NB4 (cell line): ENCODE measurements around the gene CD300LF.

Source experiments
- DNase-seq: peaks from one replicate; pipeline ENCODE4 v3.0.0; 2010; ENCODE audit warnings: low read depth
- H3K4me3 ChIP-seq: one replicate; pipeline ENCODE4 v1.5.1; 2011; ENCODE audit warnings: mild to moderate bottlenecking, low read depth, low read length, moderate library complexity
- MYC ChIP-seq: IDR thresholded peaks from 2 replicates; pipeline ENCODE4 v1.6.1; 2011; ENCODE audit warnings: low read depth, low read length
- POLR2A ChIP-seq: IDR thresholded peaks from 2 replicates; pipeline ENCODE4 v1.6.1; 2011; ENCODE audit warnings: mild to moderate bottlenecking; ENCODE audit not compliant: insufficient read length; ENCODE audit errors: extremely low read depth
- TF ChIP-seq, protein P1 (sequence below): IDR thresholded peaks from 2 replicates; pipeline ENCODE4 v1.6.1; 2011; ENCODE audit warnings: low read depth, low read length
- TF ChIP-seq, protein P2 (sequence below): IDR thresholded peaks from one replicate; pipeline ENCODE4 v1.5.1; 2012; ENCODE audit warnings: low read depth, low read length

The CD300LF gene

DNA sequence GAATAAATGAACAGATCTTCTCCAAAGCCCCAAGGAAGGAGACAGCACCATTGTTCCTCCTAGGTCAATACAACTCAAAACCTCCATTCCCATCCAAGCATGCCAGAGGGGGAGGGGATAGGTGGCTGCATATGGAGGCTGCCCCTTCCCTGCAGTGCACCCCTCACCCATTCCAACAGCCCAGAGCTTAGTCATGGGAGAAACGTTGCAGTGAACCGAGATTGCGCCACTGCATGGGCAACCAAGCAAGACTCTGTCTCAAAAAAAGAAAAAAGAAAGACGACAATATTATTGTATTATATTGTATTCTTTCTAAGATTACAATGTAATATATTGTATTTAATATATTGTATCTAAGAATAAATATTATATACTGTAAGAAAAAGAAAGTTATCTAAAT, 52.8 kb downstream of the CD300LF start:
- TF ChIP-seq, protein P1, sequence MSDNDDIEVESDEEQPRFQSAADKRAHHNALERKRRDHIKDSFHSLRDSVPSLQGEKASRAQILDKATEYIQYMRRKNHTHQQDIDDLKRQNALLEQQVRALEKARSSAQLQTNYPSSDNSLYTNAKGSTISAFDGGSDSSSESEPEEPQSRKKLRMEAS = no peak
- TF ChIP-seq MYC (no peak), POLR2A (no peak)
- TF ChIP-seq, protein P2, sequence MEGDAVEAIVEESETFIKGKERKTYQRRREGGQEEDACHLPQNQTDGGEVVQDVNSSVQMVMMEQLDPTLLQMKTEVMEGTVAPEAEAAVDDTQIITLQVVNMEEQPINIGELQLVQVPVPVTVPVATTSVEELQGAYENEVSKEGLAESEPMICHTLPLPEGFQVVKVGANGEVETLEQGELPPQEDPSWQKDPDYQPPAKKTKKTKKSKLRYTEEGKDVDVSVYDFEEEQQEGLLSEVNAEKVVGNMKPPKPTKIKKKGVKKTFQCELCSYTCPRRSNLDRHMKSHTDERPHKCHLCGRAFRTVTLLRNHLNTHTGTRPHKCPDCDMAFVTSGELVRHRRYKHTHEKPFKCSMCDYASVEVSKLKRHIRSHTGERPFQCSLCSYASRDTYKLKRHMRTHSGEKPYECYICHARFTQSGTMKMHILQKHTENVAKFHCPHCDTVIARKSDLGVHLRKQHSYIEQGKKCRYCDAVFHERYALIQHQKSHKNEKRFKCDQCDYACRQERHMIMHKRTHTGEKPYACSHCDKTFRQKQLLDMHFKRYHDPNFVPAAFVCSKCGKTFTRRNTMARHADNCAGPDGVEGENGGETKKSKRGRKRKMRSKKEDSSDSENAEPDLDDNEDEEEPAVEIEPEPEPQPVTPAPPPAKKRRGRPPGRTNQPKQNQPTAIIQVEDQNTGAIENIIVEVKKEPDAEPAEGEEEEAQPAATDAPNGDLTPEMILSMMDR = no peak

GRCh38 chr17:74658620-74659019, 54.1 kb downstream of the CD300LF start:
- TF ChIP-seq, protein P2 = no peak
- TF ChIP-seq POLR2A (no peak), MYC (no peak)
- TF ChIP-seq, protein P1 = no peak
- H3K4me3 ChIP-seq = no peak overlapping the region
- no peak for DNase-seq

More for the DNA sequence above, 52.8 kb downstream of the CD300LF start:
- DNase-seq = peak; percentile 65
- no peak overlapping the region for H3K4me3 ChIP-seq

DNA sequence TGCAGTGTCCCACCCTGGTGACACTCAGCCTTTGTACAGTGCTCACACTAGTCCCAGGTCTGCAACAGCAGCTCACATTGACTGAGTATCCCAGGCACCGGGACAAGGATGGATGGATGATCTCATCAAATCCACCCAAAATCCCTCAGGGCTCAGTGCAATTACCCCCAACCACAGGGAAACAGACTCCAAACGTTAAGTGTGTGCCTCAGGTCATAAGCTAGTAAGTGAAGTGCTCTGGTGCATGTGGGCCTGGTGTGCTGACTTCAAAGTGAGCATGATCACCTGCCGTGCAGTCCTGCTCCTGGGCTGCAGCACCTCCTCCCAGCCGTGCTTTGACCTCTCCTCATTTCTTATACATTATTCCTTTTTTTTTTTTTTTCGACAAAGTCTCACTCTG, 58.0 kb downstream of the CD300LF start:
- TF ChIP-seq POLR2A = no peak
- TF ChIP-seq, protein P2 = no peak
- TF ChIP-seq, protein P1 = no peak
- no peak for TF ChIP-seq MYC
- no peak for DNase-seq
- H3K4me3 ChIP-seq = no peak overlapping the region

DNA sequence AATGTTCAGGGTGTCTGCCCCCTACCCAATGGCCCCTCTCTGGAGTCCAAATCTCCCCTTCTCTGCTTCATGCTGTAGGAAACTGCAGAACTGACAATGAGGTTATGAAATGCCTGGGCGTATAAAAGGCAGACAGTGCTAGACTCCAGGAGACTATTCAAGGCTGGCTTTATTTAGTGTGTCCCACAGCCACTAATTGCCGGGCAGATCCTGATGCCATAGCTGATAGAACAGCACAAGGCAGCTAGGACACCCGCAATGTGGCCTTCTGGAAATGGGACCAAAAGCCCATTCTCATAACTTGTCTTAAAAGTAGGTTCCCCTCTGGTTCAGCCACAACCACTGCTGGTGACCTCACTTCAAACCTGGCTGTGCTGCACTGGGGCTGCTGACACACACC, 60.7 kb downstream of the CD300LF start:
- DNase-seq = no peak
- TF ChIP-seq MYC (no peak), POLR2A (no peak)
- TF ChIP-seq, protein P1 = no peak
- TF ChIP-seq, protein P2 = no peak
- no peak overlapping the region for H3K4me3 ChIP-seq

- no peak for DNase-seq
- H3K4me3 ChIP-seq = no peak overlapping the region
- TF ChIP-seq MYC = no peak
- no peak for TF ChIP-seq POLR2A
- TF ChIP-seq, protein P1 = no peak
- TF ChIP-seq, protein P2 = no peak
Measured at GRCh38 chr17:74649909-74650308, 62.8 kb downstream of the CD300LF start.
